Measurements from ENCODE around the gene SNAPC5. TPM values are rescaled to one million over a fixed set of nuclear protein-coding genes. Genes with fewer than 3 reads are reported as not detected.

The SNAPC5 gene
- total and polyA plus RNA-seq, 2 of the 8 experiments (the other 6 are each of a cell fraction or from before 2014, with no cell fraction given): 18.7 to 23.1 TPM

DNA sequence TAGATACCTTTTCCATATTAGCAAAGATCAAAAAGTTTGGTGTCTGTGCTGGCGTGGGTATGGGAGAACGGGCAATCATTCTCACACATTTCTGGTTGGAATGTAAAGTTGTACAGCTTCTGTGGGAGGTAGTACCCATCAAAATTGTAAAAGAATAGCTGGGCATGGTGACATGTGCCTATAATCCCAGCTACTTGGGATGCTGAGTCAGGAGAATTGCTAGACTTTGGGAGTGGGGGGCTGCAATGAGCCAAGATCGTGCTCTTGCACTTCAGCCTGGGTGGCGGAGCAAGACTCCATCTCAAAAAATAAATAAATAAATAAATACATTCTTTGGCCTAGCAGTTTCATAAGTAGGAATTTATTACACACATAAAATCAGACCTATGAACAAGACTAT is 45.3 kb upstream of the SNAPC5 start:
- H2AK5ac ChIP-seq (ENCODE audit: low read depth, low read length): no peak overlapping the region
- H3K27ac ChIP-seq (ENCODE audit: low read depth, low read length): no peak overlapping the region
- H3K9me3 ChIP-seq (ENCODE audit: insufficient read depth in 2 of 2, low read depth in 1 of 2, low read length in 1 of 2): no peaks in the 10 kb centered on the region
- no peak for FAIRE-seq
- no peaks in the 10 kb centered on the region for H3K27me3 ChIP-seq (replicated peaks in 1 of 4; ENCODE audit: control insufficient read depth in 3 of 4, extremely low read depth in 1 of 4, insufficient read depth in 3 of 4, low read length in 3 of 4)
- no peak overlapping the region for H2BK12ac ChIP-seq (ENCODE audit: low read depth, low read length)
- no peak overlapping the region for H3K4ac ChIP-seq (replicated peaks; ENCODE audit: insufficient read length, low read depth, low read length)
- H3K56ac ChIP-seq (replicated peaks; ENCODE audit: insufficient read length, low read depth, low read length): no peak overlapping the region
- no peak overlapping the region for H2AFZ ChIP-seq (ENCODE audit: low read length)
- no peaks in the 10 kb centered on the region for H3K79me1 ChIP-seq (ENCODE audit: low read depth, low read length)
- no peak overlapping the region for H3K9ac ChIP-seq (replicated peaks in 1 of 4; ENCODE audit: extremely low read depth in 1 of 4, low read depth in 3 of 4, low read length in 3 of 4)
- H3K4me3 ChIP-seq (ENCODE audit: extremely low read depth in 1 of 4, insufficient read depth in 2 of 4, low read depth in 3 of 4, low read length in 4 of 4): no peak overlapping the region
- H2BK120ac ChIP-seq (replicated peaks; ENCODE audit: low read depth, low read length): no peak overlapping the region
- H4K20me1 ChIP-seq (replicated peaks in 1 of 2; ENCODE audit: control insufficient read depth in 1 of 2, insufficient read depth in 2 of 2, low read length in 2 of 2): peaks cover 1 to 3% of the 10 kb centered on the region in 2 experiments
- H3K23ac ChIP-seq (ENCODE audit: insufficient read length): no peak overlapping the region
- no peak overlapping the region for H2BK5ac ChIP-seq (ENCODE audit: low read depth, low read length)
- no peak overlapping the region for H4K91ac ChIP-seq (replicated peaks; ENCODE audit: insufficient read length, low read length)
- WGBS, 2 experiments (ENCODE audit: extremely low coverage in 1 of 2, insufficient coverage in 1 of 2, insufficient read length in 1 of 2, insufficient replicate concordance in 2 of 2, low coverage in 1 of 2, low lambda C conversion rate in 2 of 2, missing lambda C conversion rate in 1 of 2): 92% methylated on average over 4 of the region's 4 CpGs; no CpG with 5 or more reads in 1 of the 2 experiments
- DNase-seq (ENCODE audit: low read depth in 1 of 2, low spot score in 2 of 2): no peak
- POLR2A ChIA-PET (ENCODE audit: partially characterized antibody): interaction anchor here (0.9 to 1.1 kb wide), 2 partner anchors 19 to 23 kb away, joined by 3 read pairs; partner anchors contain the start of gene LCTL
- no peak overlapping the region for H4K5ac ChIP-seq (ENCODE audit: insufficient read length, low read depth, low read length)
- no peak overlapping the region for H2BK15ac ChIP-seq (ENCODE audit: low read length)
- no peak overlapping the region for H3K4me2 ChIP-seq (ENCODE audit: insufficient read depth in 1 of 2, low read depth in 2 of 2, low read length in 2 of 2)
- no peak overlapping the region for H2BK20ac ChIP-seq (ENCODE audit: low read length)
- no peak overlapping the region for H4K8ac ChIP-seq (ENCODE audit: extremely low read depth, insufficient read depth, low read length)
- no peaks in the 10 kb centered on the region for H3K79me2 ChIP-seq (ENCODE audit: control insufficient read depth in 1 of 2, insufficient read depth in 2 of 2, low read length in 2 of 2)
- peaks cover 2 to 51% (median 25%) of the 10 kb centered on the region in 4 experiments; a peak in 7 of 8 replicates for H3K36me3 ChIP-seq (ENCODE audit: control insufficient read depth in 2 of 4, insufficient read depth in 4 of 4, low read length in 3 of 4)
- H3K4me1 ChIP-seq (replicated peaks in 1 of 4; ENCODE audit: control insufficient read depth in 3 of 4, insufficient read depth in 4 of 4, low read length in 3 of 4): no peaks in the 10 kb centered on the region
- no peak overlapping the region for H3K14ac ChIP-seq (ENCODE audit: insufficient read length)
- CTCF ChIA-PET (ENCODE audit: partially characterized antibody): no interaction called here
- no peaks in the 10 kb centered on the region for H3K23me2 ChIP-seq (ENCODE audit: low read depth, low read length)
- no peak overlapping the region for H3K18ac ChIP-seq (ENCODE audit: extremely low read depth, low read length)
- TF ChIP-seq SIX5 (IDR thresholded peaks at IDR 0.05; ENCODE audit: low read depth, low read length): no peak
- TF ChIP-seq RBBP5 (IDR thresholded peaks at IDR 0.05; ENCODE audit: borderline replicate concordance, low read depth, low read length): no peak
- TF ChIP-seq, protein P1, sequence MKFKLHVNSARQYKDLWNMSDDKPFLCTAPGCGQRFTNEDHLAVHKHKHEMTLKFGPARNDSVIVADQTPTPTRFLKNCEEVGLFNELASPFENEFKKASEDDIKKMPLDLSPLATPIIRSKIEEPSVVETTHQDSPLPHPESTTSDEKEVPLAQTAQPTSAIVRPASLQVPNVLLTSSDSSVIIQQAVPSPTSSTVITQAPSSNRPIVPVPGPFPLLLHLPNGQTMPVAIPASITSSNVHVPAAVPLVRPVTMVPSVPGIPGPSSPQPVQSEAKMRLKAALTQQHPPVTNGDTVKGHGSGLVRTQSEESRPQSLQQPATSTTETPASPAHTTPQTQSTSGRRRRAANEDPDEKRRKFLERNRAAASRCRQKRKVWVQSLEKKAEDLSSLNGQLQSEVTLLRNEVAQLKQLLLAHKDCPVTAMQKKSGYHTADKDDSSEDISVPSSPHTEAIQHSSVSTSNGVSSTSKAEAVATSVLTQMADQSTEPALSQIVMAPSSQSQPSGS (IDR thresholded peaks at IDR 0.05; ENCODE audit: low read length): no peak
- TF ChIP-seq MAFK (IDR thresholded peaks at IDR 0.05; ENCODE audit: low read depth, low read length): no peak
- no peak for TF ChIP-seq POU5F1 (IDR thresholded peaks at IDR 0.05; ENCODE audit: low read depth, low read length)
- no peak for TF ChIP-seq TAF7 (optimal IDR thresholded peaks at IDR 0.05; ENCODE audit: borderline replicate concordance, low read depth, low read length)
- no peak for TF ChIP-seq RFX5 (IDR thresholded peaks at IDR 0.05; ENCODE audit: borderline replicate concordance, low read depth, low read length)
- TF ChIP-seq ATF3 (IDR thresholded peaks at IDR 0.05; ENCODE audit: insufficient read depth, low read depth, low read length): no peak
- TF ChIP-seq, protein P2, sequence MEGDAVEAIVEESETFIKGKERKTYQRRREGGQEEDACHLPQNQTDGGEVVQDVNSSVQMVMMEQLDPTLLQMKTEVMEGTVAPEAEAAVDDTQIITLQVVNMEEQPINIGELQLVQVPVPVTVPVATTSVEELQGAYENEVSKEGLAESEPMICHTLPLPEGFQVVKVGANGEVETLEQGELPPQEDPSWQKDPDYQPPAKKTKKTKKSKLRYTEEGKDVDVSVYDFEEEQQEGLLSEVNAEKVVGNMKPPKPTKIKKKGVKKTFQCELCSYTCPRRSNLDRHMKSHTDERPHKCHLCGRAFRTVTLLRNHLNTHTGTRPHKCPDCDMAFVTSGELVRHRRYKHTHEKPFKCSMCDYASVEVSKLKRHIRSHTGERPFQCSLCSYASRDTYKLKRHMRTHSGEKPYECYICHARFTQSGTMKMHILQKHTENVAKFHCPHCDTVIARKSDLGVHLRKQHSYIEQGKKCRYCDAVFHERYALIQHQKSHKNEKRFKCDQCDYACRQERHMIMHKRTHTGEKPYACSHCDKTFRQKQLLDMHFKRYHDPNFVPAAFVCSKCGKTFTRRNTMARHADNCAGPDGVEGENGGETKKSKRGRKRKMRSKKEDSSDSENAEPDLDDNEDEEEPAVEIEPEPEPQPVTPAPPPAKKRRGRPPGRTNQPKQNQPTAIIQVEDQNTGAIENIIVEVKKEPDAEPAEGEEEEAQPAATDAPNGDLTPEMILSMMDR (IDR thresholded peaks at IDR 0.05; ENCODE audit: control extremely low read depth in 1 of 3, insufficient read depth in 1 of 3, low read depth in 1 of 3, low read length in 3 of 3): no peak
